ENCODE data around the gene PLEKHA7. TPM values are rescaled to one million over a fixed set of nuclear protein-coding genes. Genes with fewer than 3 reads are reported as not detected.

The PLEKHA7 gene
- polyA plus RNA-seq, 1 of the 3 experiments (the other 2 are of a cell fraction): 0.12 TPM

DNA sequence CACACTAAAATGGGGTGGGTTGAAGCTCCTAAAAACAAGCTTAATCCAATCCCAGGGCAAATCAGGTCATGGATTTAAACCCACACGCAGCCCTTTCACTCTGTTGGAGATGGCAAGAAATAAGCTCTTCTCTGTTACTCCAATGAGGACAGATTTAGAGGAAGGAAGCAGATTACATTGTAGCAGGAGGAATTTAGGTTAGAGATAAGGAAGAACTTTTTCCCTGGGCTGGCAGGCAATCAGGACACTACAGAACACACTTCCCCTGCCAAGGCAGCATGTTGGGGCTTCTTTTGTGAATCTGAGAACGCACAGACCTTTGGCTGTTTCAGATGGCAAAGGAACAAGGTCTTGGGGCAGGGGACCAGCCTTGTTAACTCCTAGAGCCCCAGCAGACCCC, 229.5 kb downstream of the PLEKHA7 start (continued):
- TF ChIP-seq EZH2phosphoT487 (IDR thresholded peaks at IDR 0.05; ENCODE audit: borderline replicate concordance, low read depth): no peak
- no peak for TF ChIP-seq FOXJ3 (CRISPR knock-in tag; IDR thresholded peaks at IDR 0.05)
- TF ChIP-seq, protein P1, sequence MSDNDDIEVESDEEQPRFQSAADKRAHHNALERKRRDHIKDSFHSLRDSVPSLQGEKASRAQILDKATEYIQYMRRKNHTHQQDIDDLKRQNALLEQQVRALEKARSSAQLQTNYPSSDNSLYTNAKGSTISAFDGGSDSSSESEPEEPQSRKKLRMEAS (IDR thresholded peaks at IDR 0.05; ENCODE audit: low read depth): no peak
- no peak for TF ChIP-seq FOXM1 (IDR thresholded peaks at IDR 0.05; ENCODE audit: low read depth)
- no peak for TF ChIP-seq TEAD4 (IDR thresholded peaks at IDR 0.05; ENCODE audit: borderline replicate concordance, insufficient read depth)
- TF ChIP-seq SMC3 (IDR thresholded peaks at IDR 0.05; ENCODE audit: low read depth, low read length): no peak
- TF ChIP-seq SIN3A (IDR thresholded peaks at IDR 0.05; ENCODE audit: borderline replicate concordance, low read depth, low read length): no peak

DNA sequence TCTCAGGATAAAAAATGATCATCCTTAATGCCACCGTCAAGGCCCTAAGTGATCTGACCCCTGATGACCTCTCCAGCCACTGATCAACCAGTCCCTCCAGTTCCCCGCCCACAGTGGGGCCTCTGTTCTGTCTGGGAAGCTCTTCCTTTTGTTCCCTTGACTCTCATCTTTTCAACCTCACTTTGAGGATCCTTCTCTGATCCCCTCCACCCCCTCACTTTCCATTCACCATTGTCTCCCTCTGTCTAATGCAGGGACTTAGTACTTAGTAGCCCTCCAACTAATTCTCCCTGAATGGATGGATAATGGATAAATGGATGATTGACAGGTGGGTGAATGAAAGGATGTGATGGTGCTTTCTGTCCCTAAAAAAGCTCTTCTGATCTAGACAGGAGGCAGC, 230.1 kb downstream of the PLEKHA7 start:
- Histone ChIP-seq H3K9ac (no peak overlapping the region), H3K4me1 (ENCODE audit: control insufficient read depth in 1 of 2, insufficient read depth in 2 of 2, low read depth in 1 of 2, low read length in 1 of 2) (peaks cover 5 to 6% of the 10 kb centered on the region in 2 experiments; a peak in 2 of 4 replicates), H3K36me3 (replicated peaks in 1 of 2; ENCODE audit: control insufficient read depth in 1 of 2, insufficient read depth in 2 of 2, low read length in 1 of 2) (no peaks in the 10 kb centered on the region), H2AFZ (ENCODE audit: low read depth) (no peak overlapping the region), H3K4me3 (ENCODE audit: low read depth in 2 of 2, low read length in 1 of 2) (no peak overlapping the region), H4K20me1 (ENCODE audit: insufficient read depth) (no peaks in the 10 kb centered on the region), H3F3A (replicated peaks; ENCODE audit: insufficient read depth) (peaks cover 13% of the 10 kb centered on the region), H3K9me3 (no peaks in the 10 kb centered on the region), H3K79me2 (ENCODE audit: insufficient read depth) (no peaks in the 10 kb centered on the region), H3K4me2 (no peak overlapping the region), H3K27ac (ENCODE audit: low read depth in 2 of 2, low read length in 1 of 2) (no peak overlapping the region), H3K9me2 (no peaks in the 10 kb centered on the region), H3K27me3 (ENCODE audit: insufficient read depth) (no peaks in the 10 kb centered on the region)
- CTCF ChIA-PET: interaction anchor here (0.9 to 6.3 kb wide), 13 partner anchors 8 to 279 kb away, joined by 3 to 46 read pairs (median 12); partner anchors contain the start of gene C11orf58
- 86% methylated on average over 2 of the region's 2 CpGs for WGBS (ENCODE audit: low lambda C conversion rate)
- no peak for TF ChIP-seq SMC3 (IDR thresholded peaks at IDR 0.05; ENCODE audit: low read depth, low read length)
- no peak for TF ChIP-seq CHD2 (IDR thresholded peaks at IDR 0.05; ENCODE audit: low read length, partially characterized antibody)
- TF ChIP-seq, protein P2, sequence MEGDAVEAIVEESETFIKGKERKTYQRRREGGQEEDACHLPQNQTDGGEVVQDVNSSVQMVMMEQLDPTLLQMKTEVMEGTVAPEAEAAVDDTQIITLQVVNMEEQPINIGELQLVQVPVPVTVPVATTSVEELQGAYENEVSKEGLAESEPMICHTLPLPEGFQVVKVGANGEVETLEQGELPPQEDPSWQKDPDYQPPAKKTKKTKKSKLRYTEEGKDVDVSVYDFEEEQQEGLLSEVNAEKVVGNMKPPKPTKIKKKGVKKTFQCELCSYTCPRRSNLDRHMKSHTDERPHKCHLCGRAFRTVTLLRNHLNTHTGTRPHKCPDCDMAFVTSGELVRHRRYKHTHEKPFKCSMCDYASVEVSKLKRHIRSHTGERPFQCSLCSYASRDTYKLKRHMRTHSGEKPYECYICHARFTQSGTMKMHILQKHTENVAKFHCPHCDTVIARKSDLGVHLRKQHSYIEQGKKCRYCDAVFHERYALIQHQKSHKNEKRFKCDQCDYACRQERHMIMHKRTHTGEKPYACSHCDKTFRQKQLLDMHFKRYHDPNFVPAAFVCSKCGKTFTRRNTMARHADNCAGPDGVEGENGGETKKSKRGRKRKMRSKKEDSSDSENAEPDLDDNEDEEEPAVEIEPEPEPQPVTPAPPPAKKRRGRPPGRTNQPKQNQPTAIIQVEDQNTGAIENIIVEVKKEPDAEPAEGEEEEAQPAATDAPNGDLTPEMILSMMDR (IDR thresholded peaks at IDR 0.05): no peak
- TF ChIP-seq, protein P3, sequence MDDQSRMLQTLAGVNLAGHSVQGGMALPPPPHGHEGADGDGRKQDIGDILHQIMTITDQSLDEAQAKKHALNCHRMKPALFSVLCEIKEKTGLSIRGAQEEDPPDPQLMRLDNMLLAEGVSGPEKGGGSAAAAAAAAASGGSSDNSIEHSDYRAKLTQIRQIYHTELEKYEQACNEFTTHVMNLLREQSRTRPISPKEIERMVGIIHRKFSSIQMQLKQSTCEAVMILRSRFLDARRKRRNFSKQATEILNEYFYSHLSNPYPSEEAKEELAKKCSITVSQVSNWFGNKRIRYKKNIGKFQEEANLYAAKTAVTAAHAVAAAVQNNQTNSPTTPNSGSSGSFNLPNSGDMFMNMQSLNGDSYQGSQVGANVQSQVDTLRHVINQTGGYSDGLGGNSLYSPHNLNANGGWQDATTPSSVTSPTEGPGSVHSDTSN (IDR thresholded peaks at IDR 0.05): no peak
- TF ChIP-seq, protein P4, sequence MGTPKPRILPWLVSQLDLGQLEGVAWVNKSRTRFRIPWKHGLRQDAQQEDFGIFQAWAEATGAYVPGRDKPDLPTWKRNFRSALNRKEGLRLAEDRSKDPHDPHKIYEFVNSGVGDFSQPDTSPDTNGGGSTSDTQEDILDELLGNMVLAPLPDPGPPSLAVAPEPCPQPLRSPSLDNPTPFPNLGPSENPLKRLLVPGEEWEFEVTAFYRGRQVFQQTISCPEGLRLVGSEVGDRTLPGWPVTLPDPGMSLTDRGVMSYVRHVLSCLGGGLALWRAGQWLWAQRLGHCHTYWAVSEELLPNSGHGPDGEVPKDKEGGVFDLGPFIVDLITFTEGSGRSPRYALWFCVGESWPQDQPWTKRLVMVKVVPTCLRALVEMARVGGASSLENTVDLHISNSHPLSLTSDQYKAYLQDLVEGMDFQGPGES (IDR thresholded peaks at IDR 0.05; ENCODE audit: low read depth, low read length): no peak
- TF ChIP-seq FOXJ3 (CRISPR knock-in tag; IDR thresholded peaks at IDR 0.05): no peak
- no peak for TF ChIP-seq MEF2A (IDR thresholded peaks at IDR 0.05; ENCODE audit: borderline replicate concordance, low read depth)
- TF ChIP-seq EP300 (IDR thresholded peaks at IDR 0.05; ENCODE audit: borderline replicate concordance in 1 of 2, low read depth in 1 of 2, low read length in 1 of 2): no peak
- no peak for TF ChIP-seq GATA2 (CRISPR knock-in tag; IDR thresholded peaks at IDR 0.05)
- no peak for TF ChIP-seq NRF1 (IDR thresholded peaks at IDR 0.05; ENCODE audit: low read depth, low read length)
- no peak for TF ChIP-seq EZH2phosphoT487 (IDR thresholded peaks at IDR 0.05; ENCODE audit: borderline replicate concordance, low read depth)
- TF ChIP-seq, protein P5, sequence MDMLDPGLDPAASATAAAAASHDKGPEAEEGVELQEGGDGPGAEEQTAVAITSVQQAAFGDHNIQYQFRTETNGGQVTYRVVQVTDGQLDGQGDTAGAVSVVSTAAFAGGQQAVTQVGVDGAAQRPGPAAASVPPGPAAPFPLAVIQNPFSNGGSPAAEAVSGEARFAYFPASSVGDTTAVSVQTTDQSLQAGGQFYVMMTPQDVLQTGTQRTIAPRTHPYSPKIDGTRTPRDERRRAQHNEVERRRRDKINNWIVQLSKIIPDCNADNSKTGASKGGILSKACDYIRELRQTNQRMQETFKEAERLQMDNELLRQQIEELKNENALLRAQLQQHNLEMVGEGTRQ (IDR thresholded peaks at IDR 0.05; ENCODE audit: borderline replicate concordance, low read depth, low read length): no peak
- TF ChIP-seq SIN3A (IDR thresholded peaks at IDR 0.05; ENCODE audit: borderline replicate concordance, low read depth, low read length): no peak
- TF ChIP-seq YY1 (IDR thresholded peaks at IDR 0.05; ENCODE audit: low read depth): no peak
- TF ChIP-seq JUND (IDR thresholded peaks at IDR 0.05): no peak
- TF ChIP-seq, protein P6, sequence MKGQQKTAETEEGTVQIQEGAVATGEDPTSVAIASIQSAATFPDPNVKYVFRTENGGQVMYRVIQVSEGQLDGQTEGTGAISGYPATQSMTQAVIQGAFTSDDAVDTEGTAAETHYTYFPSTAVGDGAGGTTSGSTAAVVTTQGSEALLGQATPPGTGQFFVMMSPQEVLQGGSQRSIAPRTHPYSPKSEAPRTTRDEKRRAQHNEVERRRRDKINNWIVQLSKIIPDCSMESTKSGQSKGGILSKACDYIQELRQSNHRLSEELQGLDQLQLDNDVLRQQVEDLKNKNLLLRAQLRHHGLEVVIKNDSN (IDR thresholded peaks at IDR 0.05; ENCODE audit: borderline replicate concordance, low read depth): no peak
- no peak for TF ChIP-seq ELF1 (IDR thresholded peaks at IDR 0.05)
- no peak for DNase-seq
- POLR2A ChIA-PET: no interaction called here
